Mucosa of descending colon (tissue), 3 donors: Measurements from ENCODE around the gene IL17D. TPM values are rescaled to one million over a fixed set of nuclear protein-coding genes. Genes with fewer than 3 reads are reported as not detected.

ENCODE experiments used
- total RNA-seq, 3 donors: library from RNA; stranded (reverse); fragmentation: NEBNext Ultra II Directional in 2 of 3; extraction: Animal tissue kit (Norgen Biotek cat#: 25700) in 2 of 3; gene quantifications; one replicate each; pipeline versions ENCODE4 v1.2.1 to v1.2.4, GENCODE V29; 2021 to 2023
- donor health status: DM: no; HTN: no; CAD: no; lungs with moderate emphysema.
- donor health status: DM: no; HTN: no; CAD: no.
- donor health status: DM: no; HTN: yes; CAD: no.

Gene IL17D
- total RNA-seq, 3 donors from 2014 or later, result 0.41 to 1.5 (median 0.41) TPM

Other genes with a start within 250 kb of the IL17D start
- 100 to 1,000 TPM in 2 of 3 donors, 10 to 100 TPM in 1; 49.2 to 141 (median 106) TPM for gene CRYL1, start 177.8 kb upstream of the IL17D start, total RNA-seq
- gene IFT88, start 136.5 kb upstream of the IL17D start, total RNA-seq, result 10 to 100 TPM; 17.2 to 23.4 (median 19.7) TPM
- 10 to 100 TPM in 1 of 3 donors, 1 to 10 TPM in 2; 4.9 to 11.6 (median 5.1) TPM for gene EEF1AKMT1, start 70.3 kb downstream of the IL17D start, total RNA-seq
- 10 to 100 TPM; 13.1 to 14.6 (median 13.5) TPM for gene XPO4, start 199.0 kb downstream of the IL17D start, total RNA-seq